HG03575 (cell line): ENCODE results near the gene GRIK1.

Source experiments
- ATAC-seq: cut with Tn5 transposase; IDR thresholded peaks from one replicate; pipeline ENCODE4 v1.9.1; 2021; ENCODE audit not compliant: unreplicated experiment, insufficient number of reproducible peaks, low FRiP score; ENCODE audit errors: extremely low read depth

Gene GRIK1

GRCh38 chr21:29658177-29658933 lies 281.4 kb downstream of the GRIK1 start:
- ATAC-seq: no peak

DNA sequence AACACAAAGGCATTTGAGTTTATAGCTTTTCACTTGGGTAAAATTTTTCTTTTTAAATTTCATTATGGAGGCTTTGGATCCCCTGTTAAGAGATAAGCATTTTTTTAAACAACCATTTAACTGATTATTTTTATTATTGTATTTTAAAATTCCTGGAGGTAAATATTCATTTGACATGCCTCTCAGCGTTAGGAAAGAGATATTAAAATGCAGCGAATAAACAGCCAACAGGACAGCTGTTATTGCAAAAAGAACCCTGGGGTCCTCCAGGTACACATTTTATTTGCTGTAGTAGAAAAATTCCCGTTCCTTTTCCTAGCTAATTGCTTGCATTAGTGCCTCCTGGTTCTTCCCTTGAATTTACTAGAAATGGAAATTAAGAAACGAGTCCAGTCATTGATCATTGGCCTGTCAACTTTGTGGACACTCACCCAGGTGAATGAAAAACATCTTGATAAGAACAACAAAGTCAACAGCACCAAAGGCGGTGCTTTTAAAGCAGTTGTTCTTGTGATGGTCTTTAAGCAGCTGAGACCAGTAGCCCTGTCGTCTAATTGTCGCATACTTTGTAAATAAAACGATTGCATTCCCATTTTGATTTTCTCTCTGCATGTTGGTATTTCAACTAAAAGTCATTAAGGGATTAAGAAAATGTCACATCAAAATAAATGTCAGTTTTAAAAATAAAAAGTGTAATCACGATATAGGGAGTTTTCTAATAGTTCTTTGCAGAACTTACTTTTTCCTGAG lies 282.4 kb downstream of the GRIK1 start:
- ATAC-seq: no peak

GRCh38 chr21:29656504-29657239 lies 283.1 kb downstream of the GRIK1 start:
- ATAC-seq: no peak

DNA sequence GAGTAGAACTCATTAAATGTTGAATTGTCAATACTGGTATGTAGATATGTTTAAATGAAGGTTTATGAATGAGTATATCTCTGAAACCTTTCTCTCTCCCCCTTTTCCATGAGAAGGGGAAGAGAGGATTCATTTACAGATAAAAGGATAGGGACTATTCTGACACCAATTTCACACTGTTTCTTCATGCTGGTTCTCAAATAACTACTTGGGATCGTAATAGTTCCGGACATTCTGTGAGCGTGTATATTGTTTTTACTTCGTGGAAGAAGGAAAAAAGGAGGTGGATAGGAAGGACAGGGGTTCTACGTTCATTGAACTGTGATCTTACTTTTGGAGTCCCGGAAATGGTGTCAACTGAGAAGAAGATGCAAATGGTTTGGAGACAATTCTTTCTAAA lies 284.2 kb downstream of the GRIK1 start:
- no peak for ATAC-seq

GRCh38 chr21:29654855-29655254 lies 284.9 kb downstream of the GRIK1 start:
- ATAC-seq: no peak

- no peak for ATAC-seq
Observed at GRCh38 chr21:29654203-29654602, 285.6 kb downstream of the GRIK1 start.

DNA sequence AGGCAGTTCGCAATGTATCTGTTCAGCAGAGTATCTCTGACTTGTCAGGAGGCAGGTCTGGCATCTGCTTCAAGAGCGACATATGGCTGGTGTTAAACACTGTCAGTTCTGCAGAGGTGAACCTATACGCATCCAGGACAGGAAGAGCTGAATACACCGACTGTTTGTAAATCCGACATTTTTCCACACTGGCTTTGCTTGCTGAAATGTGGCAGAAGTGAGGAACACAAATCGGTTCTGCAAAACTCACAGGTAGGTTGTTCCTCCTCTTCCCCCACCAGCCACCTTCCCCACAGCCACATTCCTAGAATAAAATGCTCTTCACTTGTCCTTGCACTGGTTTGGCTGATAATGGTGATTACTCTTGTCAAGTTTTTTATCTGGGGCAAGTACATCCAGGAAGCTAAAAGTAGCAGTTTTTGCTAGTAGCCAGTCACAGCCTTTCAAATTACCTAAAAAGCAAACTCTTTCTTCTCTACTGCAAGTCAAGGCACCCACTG lies 289.2 kb downstream of the GRIK1 start:
- ATAC-seq: no peak

- no peak for ATAC-seq
Observed at GRCh38 chr21:29649406-29649814, 290.4 kb downstream of the GRIK1 start.

DNA sequence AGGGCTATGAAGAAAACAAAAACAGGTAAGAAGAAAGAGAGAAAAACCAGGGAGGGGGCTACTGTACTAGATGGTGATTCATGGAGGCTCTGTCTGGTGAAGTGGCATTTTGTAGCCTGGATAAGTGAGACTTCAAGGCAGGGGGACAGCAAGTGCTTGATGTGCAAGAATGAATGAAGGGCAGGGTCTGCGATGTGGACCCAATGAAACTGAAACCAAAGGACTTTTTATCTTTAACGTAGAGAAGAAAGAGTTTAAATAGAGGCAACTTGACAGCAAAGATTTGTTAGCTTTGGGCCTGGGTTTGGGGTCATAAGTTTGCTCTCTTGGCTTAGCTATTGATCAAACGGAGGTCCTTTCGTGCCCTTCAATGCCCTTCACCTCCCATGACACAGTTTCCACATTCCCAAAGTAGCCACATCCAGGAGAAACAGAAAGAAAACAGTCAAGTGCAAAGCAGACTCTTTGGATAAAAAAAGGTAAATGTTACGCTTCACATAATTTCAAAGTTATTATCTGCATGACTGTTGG lies 291.0 kb downstream of the GRIK1 start:
- no peak for ATAC-seq

DNA sequence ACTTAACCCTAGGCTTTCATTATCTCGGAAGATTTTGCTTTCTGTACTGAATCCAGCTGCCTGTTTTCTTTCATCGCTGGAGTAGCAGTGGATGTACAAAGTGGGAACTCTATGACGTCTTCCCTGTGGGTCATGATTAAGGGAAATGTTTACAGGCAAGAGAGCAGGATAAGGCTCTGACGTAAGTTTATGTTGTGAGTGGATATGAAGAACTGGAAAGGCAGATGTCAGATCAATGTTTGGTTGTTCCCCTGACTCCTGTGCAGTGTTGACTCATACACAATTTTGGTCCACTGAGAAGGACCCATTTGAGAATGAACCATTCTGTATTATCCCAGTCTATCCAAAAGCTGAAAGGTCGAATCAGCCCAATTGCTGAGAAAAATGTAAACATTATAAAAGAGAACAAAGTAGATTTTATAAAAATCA lies 292.4 kb downstream of the GRIK1 start:
- ATAC-seq: no peak

- no peak for ATAC-seq
Observed at GRCh38 chr21:29645666-29646553, 293.9 kb downstream of the GRIK1 start.

GRCh38 chr21:29643289-29643688 lies 296.5 kb downstream of the GRIK1 start:
- no peak for ATAC-seq

DNA sequence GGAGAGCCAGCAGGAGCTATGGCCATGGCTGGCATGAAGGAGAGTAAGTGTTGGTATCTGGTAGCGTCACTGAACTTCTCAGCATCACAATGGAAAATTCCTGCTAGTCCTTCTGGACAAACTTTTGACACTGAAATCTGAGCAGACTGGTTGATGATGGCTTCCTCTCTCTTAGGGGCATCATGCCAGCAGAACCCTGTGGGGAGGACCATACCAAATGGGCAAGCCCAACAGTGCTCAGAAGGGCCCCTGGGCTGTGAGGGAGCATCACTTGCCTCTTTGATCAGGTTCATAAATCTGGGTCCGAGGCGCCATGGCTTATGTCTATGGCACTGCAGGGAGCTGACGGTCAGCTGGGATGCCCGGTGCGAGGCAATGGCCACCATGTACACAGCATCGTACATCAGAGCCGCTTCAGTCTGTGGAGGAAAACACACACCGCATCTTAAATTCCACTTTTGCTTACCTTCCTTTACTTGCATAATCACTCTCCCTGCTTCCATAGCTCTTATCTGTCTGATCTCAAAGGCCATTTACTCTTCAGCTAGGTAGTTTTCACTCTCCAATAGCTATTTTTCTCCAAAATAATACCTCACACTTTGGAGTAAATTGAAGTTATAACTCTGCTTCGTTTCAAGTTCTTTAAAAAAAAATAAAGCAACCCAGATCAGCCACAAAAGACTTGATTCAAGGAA lies 297.1 kb downstream of the GRIK1 start:
- ATAC-seq: no peak

DNA sequence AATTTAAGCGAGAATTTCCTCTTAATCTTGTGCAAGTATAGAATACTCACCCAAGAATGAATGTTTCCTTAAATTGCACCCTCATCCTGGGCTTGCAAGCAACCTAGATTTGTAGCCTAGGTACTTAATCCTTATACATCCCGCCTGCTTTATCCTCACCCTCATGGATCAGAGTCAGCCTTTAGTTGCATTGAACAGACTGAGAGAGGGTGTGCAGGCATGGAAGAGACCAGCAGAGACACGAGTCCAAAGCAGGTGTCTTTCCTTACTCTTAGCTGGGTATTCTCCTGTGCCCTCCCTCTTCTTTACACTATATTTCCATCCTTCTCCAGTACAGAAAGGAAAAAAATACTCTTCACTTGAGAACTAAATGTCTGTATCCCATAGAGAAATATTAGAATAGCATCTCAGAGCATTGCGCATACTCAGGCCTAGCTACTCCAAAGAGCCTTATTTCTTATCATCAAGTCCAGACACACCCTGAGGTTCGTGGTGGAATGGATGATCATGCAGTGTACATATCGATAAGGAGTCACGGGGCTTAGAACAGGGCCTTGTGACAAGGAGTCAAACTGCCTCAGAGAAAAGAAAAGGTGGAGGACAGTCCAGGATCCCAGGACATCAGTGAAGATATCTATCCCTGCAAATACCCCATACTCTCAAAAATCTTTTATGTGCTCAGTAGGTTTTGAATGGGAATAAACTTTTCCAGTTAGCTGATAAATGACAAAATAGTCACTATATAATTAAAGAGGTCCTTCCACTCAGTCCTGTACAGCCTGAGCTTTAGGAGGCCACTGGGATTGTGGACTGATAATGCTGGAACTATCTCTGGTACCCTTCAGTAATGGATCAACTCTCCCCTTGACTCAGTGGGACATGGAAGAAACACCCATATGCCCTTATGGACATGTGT lies 297.9 kb downstream of the GRIK1 start:
- ATAC-seq: no peak

- no peak for ATAC-seq
Observed at GRCh38 chr21:29641001-29641634, 298.7 kb downstream of the GRIK1 start.

DNA sequence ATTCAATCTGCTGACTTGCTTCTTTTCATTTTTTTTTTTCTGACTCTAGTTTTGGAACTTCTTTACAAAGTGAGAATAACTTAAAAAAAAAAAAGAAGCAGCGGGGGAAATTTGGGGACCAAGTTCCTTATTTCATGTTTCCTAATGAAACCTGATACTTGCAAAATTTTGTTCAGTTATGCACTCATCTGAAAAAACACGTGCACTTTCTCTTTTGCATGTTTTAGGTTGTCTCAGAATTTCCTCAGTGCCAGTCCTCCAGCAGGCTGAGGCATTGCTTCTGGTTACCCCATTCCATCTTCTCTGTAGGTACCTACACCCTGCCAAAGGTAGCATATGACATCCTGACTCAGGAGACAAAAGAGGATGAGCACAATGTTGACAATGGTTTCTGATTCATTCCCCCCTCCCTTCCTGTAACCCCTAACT lies 299.7 kb downstream of the GRIK1 start:
- ATAC-seq: no peak
